GM19372 (cell line): ENCODE data around the gene TAOK1.
"Not testable (repeated sequence)": the region's sequence is repeated elsewhere in the genome, so short reads cannot be mapped to it uniquely, and the experiment has no call there.

ENCODE experiments used
- ATAC-seq: cut with Tn5 transposase; IDR thresholded peaks from one replicate; pipeline ENCODE4 v1.9.1; 2021; ENCODE audit warnings: mild to moderate bottlenecking, low read depth, moderate library complexity; ENCODE audit not compliant: unreplicated experiment

The TAOK1 gene

GRCh38 chr17:29389982-29390850, at the start of gene TAOK1:
Gene TAOK1 (plus strand): TSS chr17:29390363. CDS start chr17:29451549, 61,186 bp downstream.
- ATAC-seq: peak; percentile 86

- no peak for ATAC-seq
Observed at GRCh38 chr17:29341726-29342125, 48.4 kb upstream of the TAOK1 start.

- ATAC-seq: no peak
Observed at GRCh38 chr17:29342158-29342765, 47.9 kb upstream of the TAOK1 start.

GRCh38 chr17:29344201-29344856, 45.8 kb upstream of the TAOK1 start:
- ATAC-seq: no peak

- ATAC-seq: no peak
Observed at GRCh38 chr17:29345066-29345465, 45.1 kb upstream of the TAOK1 start.

- ATAC-seq: not testable (repeated sequence)
Observed at GRCh38 chr17:29345470-29345869, 44.7 kb upstream of the TAOK1 start.

GRCh38 chr17:29346462-29346861, 43.7 kb upstream of the TAOK1 start:
- ATAC-seq: no peak

- ATAC-seq: no peak
Observed at GRCh38 chr17:29347831-29348629, 42.1 kb upstream of the TAOK1 start.

- no peak for ATAC-seq
Observed at GRCh38 chr17:29349409-29349808, 40.8 kb upstream of the TAOK1 start.

GRCh38 chr17:29352146-29352545, 38.0 kb upstream of the TAOK1 start:
- no peak for ATAC-seq

- ATAC-seq: no peak
Observed at GRCh38 chr17:29357232-29357631, 32.9 kb upstream of the TAOK1 start.

GRCh38 chr17:29357821-29358232, 32.3 kb upstream of the TAOK1 start:
- no peak for ATAC-seq

- ATAC-seq: no peak
Observed at GRCh38 chr17:29358416-29358815, 31.7 kb upstream of the TAOK1 start.

- ATAC-seq: no peak
Observed at GRCh38 chr17:29359777-29360176, 30.4 kb upstream of the TAOK1 start.

- ATAC-seq: no peak
Observed at GRCh38 chr17:29363716-29364115, 26.4 kb upstream of the TAOK1 start.

GRCh38 chr17:29364691-29365090, 25.5 kb upstream of the TAOK1 start:
- ATAC-seq: no peak

GRCh38 chr17:29368161-29368560, 22.0 kb upstream of the TAOK1 start:
- no peak for ATAC-seq

GRCh38 chr17:29368926-29369325, 21.2 kb upstream of the TAOK1 start:
- ATAC-seq: no peak

- no peak for ATAC-seq
Observed at GRCh38 chr17:29369831-29370735, 20.1 kb upstream of the TAOK1 start.
